ENCODE measurements around the gene LILRA5. TPM values are rescaled to one million over a fixed set of nuclear protein-coding genes. Genes with fewer than 3 reads are reported as not detected.
"Not testable (repeated sequence)": the region's sequence is repeated elsewhere in the genome, so short reads cannot be mapped to it uniquely, and the experiment has no call there.

Gene LILRA5
- polyA plus RNA-seq (2012; ENCODE audit: missing spikeins) = not detected

GRCh38 chr19:54312436-54313377 is at the start of gene LILRA5:
TSS of gene LILRA5 (minus strand) at chr19:54313166. CDS start at chr19:54313019, 147 bp downstream.
- TF ChIP-seq POLR2A (IDR thresholded peaks at IDR 0.05; ENCODE audit: low read depth, low read length) (no peak), POLR2AphosphoS5 (IDR thresholded peaks at IDR 0.05; ENCODE audit: low read depth, low read length) (no peak), TAF1 (IDR thresholded peaks at IDR 0.05; ENCODE audit: borderline replicate concordance, low read depth, low read length) (no peak)
- FAIRE-seq = no peak
- no peak for DNase-seq (ENCODE audit: insufficient read length)

DNA sequence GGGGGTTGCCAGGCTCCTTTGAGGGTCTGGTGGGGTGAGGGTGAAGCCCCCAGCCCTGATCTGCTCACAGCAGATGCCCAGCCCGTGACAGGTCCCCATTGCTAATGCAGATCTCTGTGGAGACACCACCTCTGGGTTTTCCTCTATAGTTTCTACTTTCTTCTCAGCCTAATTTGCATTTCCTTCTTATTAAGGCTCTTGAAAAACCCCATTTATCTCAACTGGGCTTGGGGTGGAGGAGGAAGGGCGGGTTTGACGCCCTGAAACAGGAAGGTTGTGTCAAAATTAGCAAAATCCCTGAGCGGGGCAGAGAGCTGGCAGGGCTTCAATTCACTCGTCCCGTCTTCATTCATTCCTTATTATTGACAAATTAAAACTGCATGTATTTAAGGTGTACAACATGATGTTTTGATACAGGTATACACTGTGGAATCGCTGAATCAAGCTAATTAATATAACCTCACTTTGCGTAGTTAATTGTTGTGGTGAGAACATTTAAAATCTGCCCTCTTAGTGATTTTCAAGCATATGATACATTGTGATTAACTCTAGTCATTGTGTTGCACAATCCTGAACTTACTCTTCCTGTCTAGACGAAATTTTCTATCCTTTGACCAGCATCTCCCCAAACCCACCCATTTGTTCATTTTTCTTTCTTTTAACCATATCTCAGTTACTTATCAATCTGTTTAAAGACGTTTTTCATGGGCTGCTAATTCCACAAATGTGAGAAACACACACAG is 48.9 kb upstream of the LILRA5 start:
- FAIRE-seq = peak; percentile 97
- DNase-seq (ENCODE audit: insufficient read length) = not testable (repeated sequence)

DNA sequence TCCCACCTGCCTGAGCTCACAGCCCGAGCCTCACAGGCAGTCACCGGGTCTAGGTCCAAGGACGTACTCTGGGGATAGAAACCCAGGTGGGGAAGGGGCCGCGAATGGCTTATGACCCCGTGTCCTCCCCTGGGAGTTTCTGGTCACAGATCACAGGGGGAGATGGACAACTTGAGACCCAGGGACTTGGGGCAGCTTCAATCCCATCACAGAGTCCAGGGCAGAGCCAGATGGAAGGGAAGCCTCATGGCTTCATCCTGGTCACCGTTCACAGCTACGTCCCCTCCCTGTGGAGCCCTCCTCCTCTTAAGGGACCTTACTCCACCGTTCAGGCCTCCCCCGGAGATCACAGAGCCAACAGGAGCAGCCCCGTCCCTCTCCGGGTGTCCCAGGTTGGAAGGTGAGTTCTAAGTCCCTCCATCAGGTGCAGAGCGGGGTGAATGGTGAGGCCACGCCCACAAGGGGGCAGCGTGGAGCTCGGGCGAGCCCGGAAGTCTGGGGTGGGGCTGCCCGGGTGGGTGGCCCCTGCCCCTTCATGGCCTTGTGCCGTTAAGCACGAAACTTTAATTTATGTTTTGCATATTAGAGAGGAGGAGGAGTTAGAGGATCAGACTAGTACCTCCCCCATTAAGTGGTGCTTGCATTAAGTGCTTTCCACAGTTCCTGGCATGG is 46.3 kb upstream of the LILRA5 start:
- not testable (repeated sequence) for DNase-seq (ENCODE audit: insufficient read length)
- peak; percentile 98 for FAIRE-seq

DNA sequence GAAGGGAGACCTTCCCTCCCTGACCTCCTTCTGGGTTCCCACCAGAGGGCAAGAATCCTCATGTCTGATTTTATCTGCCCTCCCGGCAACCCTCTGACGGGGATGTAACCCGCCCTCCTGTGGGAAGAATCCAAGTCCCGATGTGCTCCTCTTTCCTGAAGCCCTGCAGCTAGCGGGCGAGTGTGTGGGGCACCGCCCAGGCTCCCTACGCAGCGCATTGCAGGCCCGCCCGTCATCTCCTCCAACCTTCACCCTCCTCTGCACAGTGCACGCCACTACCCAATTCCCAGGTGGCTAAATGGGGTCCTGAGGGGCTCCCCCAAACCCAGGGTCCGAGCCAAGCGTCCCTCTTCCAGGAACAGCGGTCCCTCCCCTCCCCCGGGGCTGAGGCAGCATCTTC is 44.4 kb upstream of the LILRA5 start:
- TF ChIP-seq POLR2A (IDR thresholded peaks at IDR 0.05; ENCODE audit: low read depth, low read length) (no peak), TAF1 (IDR thresholded peaks at IDR 0.05; ENCODE audit: borderline replicate concordance, low read depth, low read length) (no peak), POLR2AphosphoS5 (IDR thresholded peaks at IDR 0.05; ENCODE audit: low read depth, low read length) (no peak)
- FAIRE-seq (no peak), DNase-seq (ENCODE audit: insufficient read length) (no peak)

DNA sequence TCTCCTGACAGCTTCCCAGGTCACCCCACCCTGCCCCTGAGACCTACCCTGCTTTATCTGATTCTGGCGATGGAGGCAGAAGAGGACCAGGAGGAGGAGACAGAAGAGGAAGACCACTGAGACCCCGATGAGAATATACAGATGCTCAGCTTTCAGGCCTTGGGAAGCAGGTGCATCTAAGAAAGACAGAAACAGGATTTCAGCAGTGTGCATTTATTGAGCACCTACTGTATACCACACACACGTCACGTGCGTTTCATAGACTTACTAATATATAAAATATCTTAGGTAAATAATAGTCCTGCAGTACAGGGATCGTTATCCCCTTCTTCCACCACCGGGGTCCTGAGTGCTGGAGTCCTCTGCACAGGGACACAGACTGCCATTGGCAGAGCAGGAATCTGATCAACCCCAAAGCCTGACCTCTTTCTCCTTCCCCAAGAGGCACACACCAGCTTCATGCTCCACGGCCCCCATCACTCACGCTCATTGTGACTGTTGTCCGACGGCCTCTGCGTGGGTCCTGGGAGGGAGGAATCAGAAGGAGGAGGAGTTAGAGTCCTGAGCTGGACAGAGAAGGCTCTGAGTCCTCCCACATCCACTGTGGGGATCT is 43.6 kb upstream of the LILRA5 start:
- FAIRE-seq = no peak
- DNase-seq (ENCODE audit: insufficient read length) = no peak
- TF ChIP-seq TAF1 (IDR thresholded peaks at IDR 0.05; ENCODE audit: borderline replicate concordance, low read depth, low read length) = no peak
- no peak for TF ChIP-seq POLR2A (IDR thresholded peaks at IDR 0.05; ENCODE audit: low read depth, low read length)
- TF ChIP-seq POLR2AphosphoS5 (IDR thresholded peaks at IDR 0.05; ENCODE audit: low read depth, low read length) = no peak

DNA sequence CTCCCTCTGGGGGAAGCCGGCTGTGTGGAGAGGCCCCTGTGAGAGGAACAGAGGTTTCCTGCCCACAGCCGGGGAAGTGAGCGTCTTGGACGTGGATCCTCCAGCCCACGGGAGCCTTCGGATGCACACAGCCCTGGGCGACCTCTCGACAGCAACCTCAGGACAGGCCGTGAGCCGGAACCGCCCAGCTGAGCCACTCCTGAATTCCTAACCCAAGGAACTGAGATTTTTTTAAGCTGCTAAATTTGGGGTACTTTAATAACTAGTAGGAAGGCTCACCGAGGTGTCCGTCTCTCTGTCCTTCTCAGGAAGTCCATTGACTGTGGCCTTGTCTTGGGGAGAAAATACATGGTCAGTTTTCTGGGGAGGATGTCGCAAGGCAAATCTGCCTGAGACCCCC is 42.7 kb upstream of the LILRA5 start:
- TF ChIP-seq POLR2A (IDR thresholded peaks at IDR 0.05; ENCODE audit: low read depth, low read length) = no peak
- TF ChIP-seq POLR2AphosphoS5 (IDR thresholded peaks at IDR 0.05; ENCODE audit: low read depth, low read length) = no peak
- TF ChIP-seq TAF1 (IDR thresholded peaks at IDR 0.05; ENCODE audit: borderline replicate concordance, low read depth, low read length) = no peak
- DNase-seq (ENCODE audit: insufficient read length) (no peak), FAIRE-seq (no peak)

DNA sequence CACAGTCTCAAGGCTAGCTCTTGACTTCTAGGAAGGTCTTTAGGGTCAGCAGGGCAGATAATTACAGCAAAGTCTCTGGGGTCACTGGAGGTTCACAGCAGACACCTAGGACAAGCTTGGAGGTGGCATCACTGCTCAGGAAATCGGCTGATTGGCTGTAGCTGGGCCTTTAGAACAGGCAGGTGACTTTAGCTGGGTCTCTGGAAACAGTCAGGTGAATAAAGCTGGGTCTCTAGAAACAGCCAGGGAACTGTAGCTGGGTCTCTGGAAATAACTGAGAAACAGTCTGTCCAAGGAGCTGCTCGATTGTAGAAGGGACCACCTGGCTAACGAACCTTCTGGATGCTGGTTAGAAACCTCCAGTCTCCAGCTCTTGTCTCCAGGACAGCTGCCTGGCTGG is 41.8 kb upstream of the LILRA5 start:
- DNase-seq (ENCODE audit: insufficient read length) (no peak), FAIRE-seq (no peak)
- no peak for TF ChIP-seq TAF1 (IDR thresholded peaks at IDR 0.05; ENCODE audit: borderline replicate concordance, low read depth, low read length)
- TF ChIP-seq POLR2A (IDR thresholded peaks at IDR 0.05; ENCODE audit: low read depth, low read length) = no peak
- no peak for TF ChIP-seq POLR2AphosphoS5 (IDR thresholded peaks at IDR 0.05; ENCODE audit: low read depth, low read length)

GRCh38 chr19:54352546-54352945 is 39.6 kb upstream of the LILRA5 start:
- DNase-seq (ENCODE audit: insufficient read length) (no peak), FAIRE-seq (no peak)
- TF ChIP-seq TAF1 (IDR thresholded peaks at IDR 0.05; ENCODE audit: borderline replicate concordance, low read depth, low read length) (no peak), POLR2A (IDR thresholded peaks at IDR 0.05; ENCODE audit: low read depth, low read length) (no peak), POLR2AphosphoS5 (IDR thresholded peaks at IDR 0.05; ENCODE audit: low read depth, low read length) (no peak)

DNA sequence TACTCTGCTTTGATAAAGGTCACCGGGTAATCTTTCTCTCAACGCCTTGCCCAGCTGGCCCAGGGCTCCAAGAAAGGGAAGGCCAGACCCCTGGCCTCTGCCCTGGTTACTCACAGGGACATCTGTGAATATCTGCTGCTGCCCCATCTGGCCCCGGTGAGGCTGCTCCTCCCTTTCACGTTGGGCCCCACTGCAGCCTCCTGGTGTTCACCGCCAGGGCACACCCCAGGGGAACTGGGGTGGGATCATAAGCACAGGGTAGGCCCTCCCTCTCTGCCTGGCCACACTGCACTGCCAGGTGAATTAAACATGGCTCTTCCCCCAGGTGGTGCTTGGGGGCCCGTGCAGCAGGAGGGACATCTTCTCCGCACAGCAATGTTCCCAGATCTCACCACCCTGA is 39.1 kb upstream of the LILRA5 start:
- TF ChIP-seq POLR2A (IDR thresholded peaks at IDR 0.05; ENCODE audit: low read depth, low read length) = no peak
- TF ChIP-seq POLR2AphosphoS5 (IDR thresholded peaks at IDR 0.05; ENCODE audit: low read depth, low read length) = no peak
- no peak for TF ChIP-seq TAF1 (IDR thresholded peaks at IDR 0.05; ENCODE audit: borderline replicate concordance, low read depth, low read length)
- no peak for DNase-seq (ENCODE audit: insufficient read length)
- no peak for FAIRE-seq

DNA sequence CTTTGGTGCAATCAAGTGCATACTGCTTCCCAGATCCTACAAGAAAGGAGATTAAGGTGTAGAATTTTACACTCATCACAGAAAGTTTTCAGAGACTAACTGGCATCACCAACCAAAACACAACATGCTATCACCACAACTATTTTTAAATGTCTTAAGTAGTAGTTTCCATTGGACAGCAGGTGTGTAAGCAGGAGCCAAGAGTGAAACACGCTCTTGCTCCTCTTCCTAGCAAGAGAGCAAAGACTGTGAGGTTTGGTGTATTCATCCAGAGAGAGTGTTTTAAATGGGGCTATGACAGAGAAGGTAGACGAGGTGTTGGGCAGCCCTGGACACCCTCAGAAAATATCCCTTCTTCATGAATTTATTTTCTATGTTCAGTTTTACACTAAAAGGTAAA is 38.5 kb upstream of the LILRA5 start:
- TF ChIP-seq POLR2A (IDR thresholded peaks at IDR 0.05; ENCODE audit: low read depth, low read length) (no peak), POLR2AphosphoS5 (IDR thresholded peaks at IDR 0.05; ENCODE audit: low read depth, low read length) (no peak), TAF1 (IDR thresholded peaks at IDR 0.05; ENCODE audit: borderline replicate concordance, low read depth, low read length) (no peak)
- FAIRE-seq (no peak), DNase-seq (ENCODE audit: insufficient read length) (no peak)

- DNase-seq (ENCODE audit: insufficient read length) (no peak), FAIRE-seq (no peak)
- TF ChIP-seq TAF1 (IDR thresholded peaks at IDR 0.05; ENCODE audit: borderline replicate concordance, low read depth, low read length) (no peak), POLR2AphosphoS5 (IDR thresholded peaks at IDR 0.05; ENCODE audit: low read depth, low read length) (no peak), POLR2A (IDR thresholded peaks at IDR 0.05; ENCODE audit: low read depth, low read length) (no peak)
These were observed 33.0 kb upstream of the LILRA5 start for GRCh38 chr19:54345938-54346386.
